ENCODE data around the gene PDGFRB. TPM values are rescaled to one million over a fixed set of nuclear protein-coding genes. Genes with fewer than 3 reads are reported as not detected.

The PDGFRB gene
- total and polyA plus RNA-seq, 4 donors, result 5.2 to 13.1 (median 8.3) TPM

GRCh38 chr5:150175536-150175935, 19.9 kb upstream of the PDGFRB start:
- TF ChIP-seq RAD21 (IDR thresholded peaks at IDR 0.05) (peak; percentile 47 to 78), CTCF (IDR thresholded peaks at IDR 0.05; ENCODE audit: low read depth, low read length, missing input control) (peak; percentile 41), GABPA (IDR thresholded peaks at IDR 0.05 in 1 of 2, conservative IDR thresholded peaks at IDR 0.05 in 1 of 2) (no peak)
- Histone ChIP-seq H3K27me3 (ENCODE audit: control insufficient read depth in 4 of 4, insufficient read depth in 4 of 4, low read length in 3 of 4) (no peaks in the 10 kb centered on the region), H3K27ac (ENCODE audit: low read depth in 1 of 2, low read length in 2 of 2) (no peak overlapping the region), H3K4me3 (ENCODE audit: low read depth in 1 of 3, low read length in 3 of 3) (no peak overlapping the region), H3K9ac (ENCODE audit: low read depth in 1 of 2, low read length in 2 of 2) (no peak overlapping the region), H3K4me1 (ENCODE audit: control insufficient read depth in 4 of 4, insufficient read depth in 4 of 4, low read length in 3 of 4) (peaks cover 0 to under 1% (median 0%) of the 10 kb centered on the region in 4 donors), H3K36me3 (ENCODE audit: control insufficient read depth in 4 of 4, insufficient read depth in 3 of 4, low read depth in 1 of 4, low read length in 3 of 4) (no peaks in the 10 kb centered on the region), H3K9me3 (ENCODE audit: control insufficient read depth in 4 of 4, low read length in 3 of 4) (no peaks in the 10 kb centered on the region)
- WGBS, result 79% methylated on average over 5 of the region's 5 CpGs
- DNase-seq (ENCODE audit: low spot score), result no peak

GRCh38 chr5:150175076-150175475, 19.4 kb upstream of the PDGFRB start:
- Histone ChIP-seq H3K27ac (ENCODE audit: low read depth in 1 of 2, low read length in 2 of 2) (no peak overlapping the region), H3K27me3 (ENCODE audit: control insufficient read depth in 4 of 4, insufficient read depth in 4 of 4, low read length in 3 of 4) (no peaks in the 10 kb centered on the region), H3K9me3 (ENCODE audit: control insufficient read depth in 4 of 4, low read length in 3 of 4) (no peaks in the 10 kb centered on the region), H3K9ac (ENCODE audit: low read depth in 1 of 2, low read length in 2 of 2) (no peak overlapping the region), H3K36me3 (ENCODE audit: control insufficient read depth in 4 of 4, insufficient read depth in 3 of 4, low read depth in 1 of 4, low read length in 3 of 4) (no peaks in the 10 kb centered on the region), H3K4me3 (ENCODE audit: low read depth in 1 of 3, low read length in 3 of 3) (no peak overlapping the region), H3K4me1 (ENCODE audit: control insufficient read depth in 4 of 4, insufficient read depth in 4 of 4, low read length in 3 of 4) (no peaks in the 10 kb centered on the region)
- TF ChIP-seq NR2F2 (IDR thresholded peaks at IDR 0.05) (no peak), CTCF (IDR thresholded peaks at IDR 0.05; ENCODE audit: low read depth, low read length, missing input control) (no peak), REST (IDR thresholded peaks at IDR 0.05) (no peak), JUND (IDR thresholded peaks at IDR 0.05) (no peak), HNF4A (conservative IDR thresholded peaks at IDR 0.05) (no peak), RAD21 (IDR thresholded peaks at IDR 0.05) (no peak), EGR1 (IDR thresholded peaks at IDR 0.05; ENCODE audit: low read depth in 2 of 2) (no peak), TAF1 (conservative IDR thresholded peaks at IDR 0.05) (no peak), HNF4G (IDR thresholded peaks at IDR 0.05) (no peak), YY1 (IDR thresholded peaks at IDR 0.05) (no peak), ZBTB33 (IDR thresholded peaks at IDR 0.05) (no peak), FOXA2 (IDR thresholded peaks at IDR 0.05) (no peak), SP1 (IDR thresholded peaks at IDR 0.05) (no peak), FOXA1 (IDR thresholded peaks at IDR 0.05) (no peak), RXRA (IDR thresholded peaks at IDR 0.05) (no peak), ATF3 (IDR thresholded peaks at IDR 0.05) (no peak), MAX (IDR thresholded peaks at IDR 0.05) (no peak), GABPA (IDR thresholded peaks at IDR 0.05 in 1 of 2, conservative IDR thresholded peaks at IDR 0.05 in 1 of 2) (no peak)
- 55% methylated on average over 1 of the region's 1 CpG for WGBS
- no peak for DNase-seq (ENCODE audit: low spot score)
